COLO668 (cell line): Measurements from ENCODE around the gene FLNA.
"Not testable (repeated sequence)": the region's sequence is repeated elsewhere in the genome, so short reads cannot be mapped to it uniquely, and the experiment has no call there.

Experiments used
- DNase-seq: peaks from one replicate; lab custom pipeline; 2025; ENCODE audit not compliant: unreplicated experiment; lab: John Stamatoyannopoulos, UW

Gene FLNA

GRCh38 chrX:154309041-154309775, 65.2 kb downstream of the FLNA start:
- no peak for DNase-seq

GRCh38 chrX:154308108-154308946, 66.1 kb downstream of the FLNA start:
- peak; percentile 51 for DNase-seq

GRCh38 chrX:154307202-154307601, 67.2 kb downstream of the FLNA start:
- no peak for DNase-seq

- no peak for DNase-seq
These were observed 68.8 kb downstream of the FLNA start for GRCh38 chrX:154305541-154306205.

- DNase-seq: no peak
These were observed 69.6 kb downstream of the FLNA start for GRCh38 chrX:154304846-154305245.

- DNase-seq: no peak
These were observed 71.0 kb downstream of the FLNA start for GRCh38 chrX:154303476-154303875.

- DNase-seq: not testable (repeated sequence)
These were observed 71.4 kb downstream of the FLNA start for GRCh38 chrX:154302998-154303397.

- no peak for DNase-seq
These were observed 73.6 kb downstream of the FLNA start for GRCh38 chrX:154300816-154301215.
